ENCODE measurements around the gene PGGHG. TPM values are rescaled to one million over a fixed set of nuclear protein-coding genes. Genes with fewer than 3 reads are reported as not detected.
A peak's percentile ranks its signal among the peaks of the same experiment; 100 is the strongest.

PGGHG gene
- total and polyA plus RNA-seq, 10 donors = 53.4 to 250 (median 131) TPM

DNA sequence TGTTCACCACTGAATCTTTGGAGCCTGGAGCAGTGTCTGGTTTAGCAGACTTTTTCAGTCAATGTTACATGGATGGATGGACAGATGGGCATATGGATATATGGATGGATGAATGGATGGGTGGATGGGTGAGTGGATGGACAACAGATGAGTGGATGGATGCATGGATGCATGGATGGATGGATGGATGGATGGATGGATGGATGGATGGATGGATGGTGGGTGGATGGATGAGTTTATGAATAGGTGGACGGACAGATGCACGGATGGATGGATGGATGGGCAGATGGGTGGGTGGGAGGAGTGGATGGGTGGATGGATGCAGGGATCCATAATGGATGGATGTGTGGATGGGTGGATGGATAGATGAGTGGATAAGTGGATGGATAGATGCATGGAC is 33.1 kb upstream of the PGGHG start:
- 94 to 100% (median 95%) methylated on average over 2 of the region's 2 CpGs for WGBS, 5 donors
- no peak overlapping the region for H3K4me3 ChIP-seq
- DNase-seq = no peak
- H3K4me1 ChIP-seq = peaks cover 0 to 19% (median 2%) of the 10 kb centered on the region in 6 donors
- no peak for TF ChIP-seq POLR2A (IDR thresholded peaks at IDR 0.05)
- TF ChIP-seq, protein P1, sequence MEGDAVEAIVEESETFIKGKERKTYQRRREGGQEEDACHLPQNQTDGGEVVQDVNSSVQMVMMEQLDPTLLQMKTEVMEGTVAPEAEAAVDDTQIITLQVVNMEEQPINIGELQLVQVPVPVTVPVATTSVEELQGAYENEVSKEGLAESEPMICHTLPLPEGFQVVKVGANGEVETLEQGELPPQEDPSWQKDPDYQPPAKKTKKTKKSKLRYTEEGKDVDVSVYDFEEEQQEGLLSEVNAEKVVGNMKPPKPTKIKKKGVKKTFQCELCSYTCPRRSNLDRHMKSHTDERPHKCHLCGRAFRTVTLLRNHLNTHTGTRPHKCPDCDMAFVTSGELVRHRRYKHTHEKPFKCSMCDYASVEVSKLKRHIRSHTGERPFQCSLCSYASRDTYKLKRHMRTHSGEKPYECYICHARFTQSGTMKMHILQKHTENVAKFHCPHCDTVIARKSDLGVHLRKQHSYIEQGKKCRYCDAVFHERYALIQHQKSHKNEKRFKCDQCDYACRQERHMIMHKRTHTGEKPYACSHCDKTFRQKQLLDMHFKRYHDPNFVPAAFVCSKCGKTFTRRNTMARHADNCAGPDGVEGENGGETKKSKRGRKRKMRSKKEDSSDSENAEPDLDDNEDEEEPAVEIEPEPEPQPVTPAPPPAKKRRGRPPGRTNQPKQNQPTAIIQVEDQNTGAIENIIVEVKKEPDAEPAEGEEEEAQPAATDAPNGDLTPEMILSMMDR (IDR thresholded peaks at IDR 0.05 in 8 of 11, conservative IDR thresholded peaks at IDR 0.05 in 3 of 11) = no peak
- no peaks in the 10 kb centered on the region for H3K27me3 ChIP-seq (replicated peaks in 1 of 7)
- H3K36me3 ChIP-seq = peaks cover 0 to 32% (median 30%) of the 10 kb centered on the region in 6 donors
- no peak overlapping the region for H3K27ac ChIP-seq
- no peaks in the 10 kb centered on the region for H3K9me3 ChIP-seq
- intact Hi-C loops (cut with DNase I; ENCODE audit: low total_unique reads) = loop anchor here (10.0 kb wide), 1 partner anchor 109 kb away; the partner anchor contains the start of gene B4GALNT4

DNA sequence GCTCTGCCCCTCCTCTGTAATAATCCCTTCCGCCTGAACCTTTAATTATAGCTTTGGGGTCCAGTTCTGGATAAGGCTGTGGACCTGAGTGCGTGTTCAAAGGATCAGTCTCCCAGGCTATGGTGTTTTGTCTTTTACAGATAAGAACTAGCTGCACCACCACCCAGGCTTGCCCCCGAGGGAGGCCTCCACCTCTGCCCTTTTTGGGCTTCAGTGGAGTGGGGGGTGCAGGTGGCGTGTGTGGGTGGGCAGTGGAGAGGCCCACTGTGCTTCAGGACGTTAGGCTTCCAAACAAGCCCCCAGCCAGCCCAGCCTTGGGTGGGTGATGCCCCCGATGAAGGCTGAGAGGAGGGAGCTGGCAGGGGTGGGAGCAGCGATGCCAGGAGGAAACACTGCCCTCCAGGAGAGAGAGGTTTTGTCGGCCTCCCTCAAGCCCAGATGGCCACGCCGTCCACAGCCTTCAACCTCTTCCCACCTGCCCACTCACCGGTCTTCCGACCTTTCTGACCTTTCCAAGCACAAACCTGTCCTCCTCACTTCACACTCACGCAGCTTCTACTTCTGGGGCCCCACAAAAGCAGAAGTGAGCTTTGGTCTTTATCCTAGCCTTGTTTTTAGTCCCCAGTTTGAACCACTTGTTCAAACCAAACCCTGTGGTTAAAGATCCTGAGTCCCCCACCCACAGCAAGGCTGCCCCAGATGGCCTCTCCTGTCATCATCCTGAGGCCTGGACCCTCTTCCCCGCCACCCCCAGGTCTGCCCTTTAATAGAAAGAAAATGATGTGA is 31.8 kb upstream of the PGGHG start:
- Histone ChIP-seq H3K27ac (no peak overlapping the region), H3K4me3 (no peak overlapping the region), H3K9me3 (peaks cover 0 to 5% (median 0%) of the 10 kb centered on the region in 8 donors), H3K27me3 (replicated peaks in 1 of 7) (no peaks in the 10 kb centered on the region), H3K36me3 (peaks cover 0 to 19% (median 17%) of the 10 kb centered on the region in 6 donors), H3K4me1 (peaks cover 0 to 15% (median 2%) of the 10 kb centered on the region in 6 donors)
- intact Hi-C loops (cut with DNase I; ENCODE audit: low total_unique reads) = loop anchor here (10.0 kb wide), 1 partner anchor 108 kb away; the partner anchor contains the start of gene B4GALNT4
- DNase-seq = no peak
- WGBS, 5 donors = 65 to 76% (median 69%) methylated on average over 11 to 14 of the region's 14 CpGs
- TF ChIP-seq POLR2AphosphoS5 (IDR thresholded peaks at IDR 0.05) (no peak), POLR2A (IDR thresholded peaks at IDR 0.05) (no peak)
- TF ChIP-seq, protein P1 (IDR thresholded peaks at IDR 0.05 in 8 of 11, conservative IDR thresholded peaks at IDR 0.05 in 3 of 11) = no peak

DNA sequence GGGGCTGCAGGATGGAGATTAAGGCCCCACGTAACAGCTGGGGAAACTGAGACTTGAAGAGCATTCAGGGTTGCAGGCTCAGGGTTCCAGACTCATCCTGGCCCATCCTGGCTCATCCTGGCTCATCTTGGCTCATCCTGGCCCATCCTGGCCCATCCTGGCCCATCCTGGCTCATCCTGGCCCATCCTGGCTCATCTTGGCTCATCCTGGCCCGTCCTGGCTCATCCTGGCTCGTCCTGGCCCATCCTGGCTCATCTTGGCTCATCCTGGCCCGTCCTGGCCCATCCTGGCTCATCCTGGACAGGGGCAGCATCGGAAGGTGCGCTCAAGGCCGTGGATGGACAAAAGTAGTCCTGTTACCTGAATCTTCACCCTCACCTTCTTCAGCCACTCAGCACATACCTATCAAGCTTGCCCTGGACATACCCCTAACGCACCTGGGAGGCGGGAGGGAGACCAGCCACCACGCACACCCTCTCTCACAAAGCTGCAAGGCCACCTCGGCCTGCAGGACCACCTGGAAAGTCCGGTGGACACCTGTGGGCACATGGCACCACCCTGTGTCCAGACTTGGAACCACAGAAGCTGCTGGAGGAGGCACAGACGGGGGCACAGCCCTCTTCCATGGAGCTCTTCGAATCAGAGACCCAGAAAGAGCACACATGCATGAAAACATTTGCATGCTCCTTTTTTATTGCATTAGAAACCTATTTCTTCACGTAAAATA is 31.0 kb upstream of the PGGHG start:
- no peaks in the 10 kb centered on the region for H3K27me3 ChIP-seq (replicated peaks in 1 of 7)
- WGBS, 5 donors = 70 to 86% (median 80%) methylated on average over 15 of the region's 15 CpGs
- peaks cover 0 to 5% (median 0%) of the 10 kb centered on the region in 8 donors for H3K9me3 ChIP-seq
- DNase-seq = no peak
- intact Hi-C loops (cut with DNase I; ENCODE audit: low total_unique reads) = loop anchor here (10.0 kb wide), 1 partner anchor 107 kb away; the partner anchor contains the start of gene B4GALNT4
- TF ChIP-seq, protein P1 (IDR thresholded peaks at IDR 0.05 in 8 of 11, conservative IDR thresholded peaks at IDR 0.05 in 3 of 11) = peak in 1 of 11 experiments; percentile 13
- TF ChIP-seq POLR2AphosphoS5 (IDR thresholded peaks at IDR 0.05) (no peak), POLR2A (IDR thresholded peaks at IDR 0.05) (no peak)
- H3K4me3 ChIP-seq = no peak overlapping the region
- H3K4me1 ChIP-seq = peaks cover 0 to 15% (median 2%) of the 10 kb centered on the region in 6 donors
- peaks cover 0 to 11% (median 10%) of the 10 kb centered on the region in 6 donors for H3K36me3 ChIP-seq
- H3K27ac ChIP-seq = no peak overlapping the region

Measured in spleen (tissue), 11 donors.